Measurements from ENCODE around the gene SLC16A10. TPM values are rescaled to one million over a fixed set of nuclear protein-coding genes. Genes with fewer than 3 reads are reported as not detected.
"Not testable (repeated sequence)": the region's sequence is repeated elsewhere in the genome, so short reads cannot be mapped to it uniquely, and the experiment has no call there.

SLC16A10 gene
- total RNA-seq, 1 donor, result not detected

GRCh38 chr6:111198841-111199240 is 111.5 kb downstream of the SLC16A10 start:
- TF ChIP-seq CTCF (IDR thresholded peaks at IDR 0.05; ENCODE audit: insufficient read depth, low read depth, low read length), result no peak
- DNase-seq (ENCODE audit: low read depth), result no peak
- no peak overlapping the region for H3K4me3 ChIP-seq (ENCODE audit: low read depth, low read length)

GRCh38 chr6:111199935-111200334 is 112.6 kb downstream of the SLC16A10 start:
- TF ChIP-seq CTCF (IDR thresholded peaks at IDR 0.05; ENCODE audit: insufficient read depth, low read depth, low read length), result no peak
- H3K4me3 ChIP-seq (ENCODE audit: low read depth, low read length), result no peak overlapping the region

GRCh38 chr6:111200350-111201243 is 113.3 kb downstream of the SLC16A10 start:
- H3K4me3 ChIP-seq (ENCODE audit: low read depth, low read length), result no peak overlapping the region
- no peak for TF ChIP-seq CTCF (IDR thresholded peaks at IDR 0.05; ENCODE audit: insufficient read depth, low read depth, low read length)
- DNase-seq (ENCODE audit: low read depth), result no peak

More at GRCh38 chr6:111199935-111200334, 112.6 kb downstream of the SLC16A10 start:
- DNase-seq (ENCODE audit: low read depth), result no peak

- H3K4me3 ChIP-seq (ENCODE audit: low read depth, low read length), result no peak overlapping the region
- no peak for DNase-seq (ENCODE audit: low read depth)
- no peak for TF ChIP-seq CTCF (IDR thresholded peaks at IDR 0.05; ENCODE audit: insufficient read depth, low read depth, low read length)
Observed at GRCh38 chr6:111201244-111201554, 113.9 kb downstream of the SLC16A10 start.

GRCh38 chr6:111201764-111202163 is 114.5 kb downstream of the SLC16A10 start:
- no peak for TF ChIP-seq CTCF (IDR thresholded peaks at IDR 0.05; ENCODE audit: insufficient read depth, low read depth, low read length)
- no peak for DNase-seq (ENCODE audit: low read depth)
- no peak overlapping the region for H3K4me3 ChIP-seq (ENCODE audit: low read depth, low read length)

- DNase-seq (ENCODE audit: low read depth), result not testable (repeated sequence)
Observed at GRCh38 chr6:111203539-111203938, 116.2 kb downstream of the SLC16A10 start.

GRCh38 chr6:111204305-111204704 is 117.0 kb downstream of the SLC16A10 start:
- no peak for DNase-seq (ENCODE audit: low read depth)
- TF ChIP-seq CTCF (IDR thresholded peaks at IDR 0.05; ENCODE audit: insufficient read depth, low read depth, low read length), result no peak

More at GRCh38 chr6:111203539-111203938, 116.2 kb downstream of the SLC16A10 start:
- not testable (repeated sequence) for H3K4me3 ChIP-seq (ENCODE audit: low read depth, low read length)

More at GRCh38 chr6:111204305-111204704, 117.0 kb downstream of the SLC16A10 start:
- H3K4me3 ChIP-seq (ENCODE audit: low read depth, low read length), result no peak overlapping the region
